ENCODE data around the gene HINT2.

The HINT2 gene

DNA sequence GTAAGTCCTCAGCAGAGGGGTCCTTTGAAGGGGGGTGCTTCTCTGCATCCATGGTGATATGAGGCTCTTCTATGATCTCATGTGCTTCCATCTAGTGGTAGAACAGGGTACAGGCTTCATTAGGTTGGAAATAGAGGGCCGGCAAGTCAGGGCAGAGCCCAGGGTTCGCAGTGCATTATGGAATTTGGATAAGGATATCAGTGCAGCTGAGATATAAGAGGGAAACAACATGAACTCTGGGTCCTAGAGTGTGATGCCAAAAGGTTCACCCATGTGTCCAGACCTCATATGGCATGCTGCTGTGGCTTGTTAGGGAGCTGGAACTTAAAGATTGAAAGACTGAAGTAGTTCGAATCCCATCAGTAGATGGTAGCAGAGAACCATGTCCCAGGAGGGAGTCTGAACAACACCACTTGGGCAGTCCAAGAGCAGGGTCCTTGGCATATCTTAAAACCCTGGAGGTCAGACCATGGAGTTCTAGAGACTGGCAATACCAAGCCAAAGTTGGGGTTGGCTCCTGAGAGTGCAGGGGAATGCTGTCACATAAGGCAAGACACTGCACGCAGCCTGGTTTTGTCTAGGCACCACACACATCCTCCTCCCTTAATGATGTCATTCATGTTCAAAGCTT lies 11.3 kb upstream of the HINT2 start:
- peak overlapping the region; percentile 75 for H3K4me2 ChIP-seq (ENCODE audit: low read depth, low read length, poor library complexity, severe bottlenecking)

GRCh38 chr9:35822926-35823325 lies 8.1 kb upstream of the HINT2 start:
- Histone ChIP-seq H3K4me1 (ENCODE audit: insufficient read depth, low read length, poor library complexity, severe bottlenecking) (peaks cover 6% of the 10 kb centered on the region), H3K9ac (ENCODE audit: low read depth, low read length, poor library complexity, severe bottlenecking) (no peak overlapping the region), H3K9me3 (ENCODE audit: insufficient read depth, low read depth, low read length) (no peaks in the 10 kb centered on the region), H3K36me3 (ENCODE audit: insufficient read depth, low read length) (no peaks in the 10 kb centered on the region), H4K20me1 (ENCODE audit: insufficient read depth, low read length, poor library complexity, severe bottlenecking) (no peaks in the 10 kb centered on the region), H3K9me2 (replicated peaks; ENCODE audit: low read depth, low read length) (no peaks in the 10 kb centered on the region), H3F3A (ENCODE audit: low read depth) (no peaks in the 10 kb centered on the region), H2AFZ (ENCODE audit: low read length) (no peak overlapping the region), H3K4me3 (ENCODE audit: low read length, poor library complexity, severe bottlenecking) (no peak overlapping the region), H3K79me2 (ENCODE audit: insufficient read depth, low read length) (no peaks in the 10 kb centered on the region), H3K27me3 (ENCODE audit: insufficient read depth, low read length, poor library complexity, severe bottlenecking) (no peaks in the 10 kb centered on the region), H3K4me2 (ENCODE audit: low read depth, low read length, poor library complexity, severe bottlenecking) (no peak overlapping the region)
- TF ChIP-seq, protein P1, sequence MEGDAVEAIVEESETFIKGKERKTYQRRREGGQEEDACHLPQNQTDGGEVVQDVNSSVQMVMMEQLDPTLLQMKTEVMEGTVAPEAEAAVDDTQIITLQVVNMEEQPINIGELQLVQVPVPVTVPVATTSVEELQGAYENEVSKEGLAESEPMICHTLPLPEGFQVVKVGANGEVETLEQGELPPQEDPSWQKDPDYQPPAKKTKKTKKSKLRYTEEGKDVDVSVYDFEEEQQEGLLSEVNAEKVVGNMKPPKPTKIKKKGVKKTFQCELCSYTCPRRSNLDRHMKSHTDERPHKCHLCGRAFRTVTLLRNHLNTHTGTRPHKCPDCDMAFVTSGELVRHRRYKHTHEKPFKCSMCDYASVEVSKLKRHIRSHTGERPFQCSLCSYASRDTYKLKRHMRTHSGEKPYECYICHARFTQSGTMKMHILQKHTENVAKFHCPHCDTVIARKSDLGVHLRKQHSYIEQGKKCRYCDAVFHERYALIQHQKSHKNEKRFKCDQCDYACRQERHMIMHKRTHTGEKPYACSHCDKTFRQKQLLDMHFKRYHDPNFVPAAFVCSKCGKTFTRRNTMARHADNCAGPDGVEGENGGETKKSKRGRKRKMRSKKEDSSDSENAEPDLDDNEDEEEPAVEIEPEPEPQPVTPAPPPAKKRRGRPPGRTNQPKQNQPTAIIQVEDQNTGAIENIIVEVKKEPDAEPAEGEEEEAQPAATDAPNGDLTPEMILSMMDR (conservative IDR thresholded peaks at IDR 0.05; ENCODE audit: low read length): no peak
- no peak for TF ChIP-seq EZH2phosphoT487 (IDR thresholded peaks at IDR 0.05; ENCODE audit: borderline replicate concordance)

More for the DNA sequence above, 11.3 kb upstream of the HINT2 start:
- Histone ChIP-seq H4K20me1 (ENCODE audit: insufficient read depth, low read length, poor library complexity, severe bottlenecking) (no peaks in the 10 kb centered on the region), H3K79me2 (ENCODE audit: insufficient read depth, low read length) (no peaks in the 10 kb centered on the region), H3K36me3 (ENCODE audit: insufficient read depth, low read length) (no peaks in the 10 kb centered on the region), H2AFZ (ENCODE audit: low read length) (peak overlapping the region; percentile 83), H3K4me1 (ENCODE audit: insufficient read depth, low read length, poor library complexity, severe bottlenecking) (peaks cover 28% of the 10 kb centered on the region), H3K27me3 (ENCODE audit: insufficient read depth, low read length, poor library complexity, severe bottlenecking) (no peaks in the 10 kb centered on the region), H3K4me3 (ENCODE audit: low read length, poor library complexity, severe bottlenecking) (peak overlapping the region; percentile 51), H3F3A (ENCODE audit: low read depth) (no peaks in the 10 kb centered on the region), H3K9ac (ENCODE audit: low read depth, low read length, poor library complexity, severe bottlenecking) (peak overlapping the region; percentile 60), H3K9me2 (replicated peaks; ENCODE audit: low read depth, low read length) (no peaks in the 10 kb centered on the region), H3K9me3 (ENCODE audit: insufficient read depth, low read depth, low read length) (no peaks in the 10 kb centered on the region)
- TF ChIP-seq, protein P1 (conservative IDR thresholded peaks at IDR 0.05; ENCODE audit: low read length): peak; percentile 98
- no peak for TF ChIP-seq EZH2phosphoT487 (IDR thresholded peaks at IDR 0.05; ENCODE audit: borderline replicate concordance)

DNA sequence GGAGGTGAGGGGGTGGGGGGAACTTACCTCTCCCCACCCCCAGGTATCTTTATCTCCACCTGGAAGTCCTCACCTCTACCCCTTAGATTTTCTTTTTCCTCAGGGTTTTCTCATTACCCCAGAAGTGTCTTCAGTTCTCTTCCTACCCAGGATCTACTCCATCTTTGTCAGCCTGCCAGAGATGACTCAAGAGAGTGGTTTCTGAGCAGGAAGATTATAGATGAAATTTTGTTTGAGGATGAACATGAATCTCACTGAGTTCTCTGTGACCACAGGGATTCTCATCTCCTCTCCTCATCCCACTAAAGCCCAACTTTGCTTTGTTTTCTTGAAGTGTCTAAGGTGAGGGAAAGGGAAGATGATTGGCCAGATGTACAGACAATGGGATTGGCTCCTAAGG lies 5.2 kb upstream of the HINT2 start:
- H3K4me1 ChIP-seq (ENCODE audit: insufficient read depth, low read length, poor library complexity, severe bottlenecking): peaks cover 8% of the 10 kb centered on the region
- TF ChIP-seq, protein P1 (conservative IDR thresholded peaks at IDR 0.05; ENCODE audit: low read length): no peak
- TF ChIP-seq EZH2phosphoT487 (IDR thresholded peaks at IDR 0.05; ENCODE audit: borderline replicate concordance): no peak

More for the DNA sequence above, 5.2 kb upstream of the HINT2 start:
- H4K20me1 ChIP-seq (ENCODE audit: insufficient read depth, low read length, poor library complexity, severe bottlenecking): no peaks in the 10 kb centered on the region
- H3K27me3 ChIP-seq (ENCODE audit: insufficient read depth, low read length, poor library complexity, severe bottlenecking): no peaks in the 10 kb centered on the region
- H3K9me2 ChIP-seq (replicated peaks; ENCODE audit: low read depth, low read length): no peaks in the 10 kb centered on the region
- H3F3A ChIP-seq (ENCODE audit: low read depth): no peaks in the 10 kb centered on the region
- H3K9ac ChIP-seq (ENCODE audit: low read depth, low read length, poor library complexity, severe bottlenecking): no peak overlapping the region
- H3K79me2 ChIP-seq (ENCODE audit: insufficient read depth, low read length): no peaks in the 10 kb centered on the region
- no peaks in the 10 kb centered on the region for H3K36me3 ChIP-seq (ENCODE audit: insufficient read depth, low read length)
- no peak overlapping the region for H2AFZ ChIP-seq (ENCODE audit: low read length)
- no peak overlapping the region for H3K4me3 ChIP-seq (ENCODE audit: low read length, poor library complexity, severe bottlenecking)
- no peak overlapping the region for H3K4me2 ChIP-seq (ENCODE audit: low read depth, low read length, poor library complexity, severe bottlenecking)
- H3K9me3 ChIP-seq (ENCODE audit: insufficient read depth, low read depth, low read length): no peaks in the 10 kb centered on the region

All from Loucy (cell line).